Mesenteric fat pad (tissue), 1 donor: ENCODE results near the gene ZNF581. TPM values are rescaled to one million over a fixed set of nuclear protein-coding genes. Genes with fewer than 3 reads are reported as not detected.

Experiments used
- DNase-seq: peaks from one replicate; pipeline ENCODE4 v3.0.0-alpha.2; 2020; ENCODE audit warnings: low spot score
- total RNA-seq: library from RNA; stranded (reverse); fragmentation: NEBNext Ultra II Directional; extraction: Animal tissue kit (Norgen Biotek cat#: 25700); gene quantifications from one replicate; pipeline ENCODE4 v1.2.1, GENCODE V29; 2021
- donor health status: DM: yes; HTN: yes; CAD: no.

Gene ZNF581
- total RNA-seq, 1 donor from 2014 or later: 11.3 TPM

DNA sequence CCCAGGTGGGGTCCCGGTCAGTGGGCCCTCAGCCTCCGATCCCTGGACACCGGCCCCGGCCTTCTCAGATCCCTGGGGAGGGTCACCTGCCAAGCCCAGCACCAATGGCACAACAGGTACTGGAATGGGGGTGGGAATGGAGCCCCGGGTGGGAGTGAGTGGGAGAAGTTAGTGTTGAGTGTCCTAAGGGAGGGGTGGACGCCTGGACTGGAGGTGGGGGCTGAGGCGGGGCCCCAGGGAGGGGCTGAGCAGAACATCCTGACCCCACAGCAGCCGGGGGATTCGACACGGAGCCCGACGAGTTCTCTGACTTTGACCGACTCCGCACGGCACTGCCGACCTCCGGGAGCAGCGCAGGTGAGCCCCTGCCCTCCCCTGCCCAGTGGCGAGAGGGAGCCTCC, 49.2 kb downstream of the ZNF581 start:
- DNase-seq: no peak

DNA sequence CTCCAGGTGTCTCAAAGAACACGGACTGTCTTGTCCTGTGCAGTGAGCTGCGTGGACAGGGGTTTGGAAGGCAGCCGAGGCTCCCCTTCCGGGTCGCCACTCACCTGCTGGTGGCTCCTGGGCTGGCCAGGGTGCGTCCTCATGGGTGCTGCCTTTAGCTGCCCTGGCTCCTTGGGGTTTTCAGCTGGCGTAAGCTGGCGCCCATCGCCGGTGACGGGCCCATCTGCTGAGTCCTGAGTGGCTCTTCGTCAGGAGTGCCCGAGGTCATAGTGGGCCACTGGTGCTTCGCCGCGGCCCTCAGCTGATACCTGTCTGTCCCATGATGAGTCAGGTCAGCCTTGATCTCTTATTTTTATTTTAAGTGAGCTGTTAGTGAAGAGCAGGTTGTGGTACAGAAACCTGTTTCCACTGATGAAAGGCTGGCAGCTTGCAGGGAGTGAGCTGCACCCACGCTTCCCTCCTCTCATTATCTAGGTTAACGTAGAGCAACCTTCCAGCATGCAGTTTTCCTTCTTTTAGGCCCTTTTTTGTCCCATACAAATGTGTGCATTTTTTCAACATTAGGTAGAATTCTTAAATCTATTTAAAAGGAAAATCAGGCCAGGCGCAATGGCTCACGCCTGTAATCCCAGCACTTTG, 50.0 kb downstream of the ZNF581 start:
- no peak for DNase-seq

DNA sequence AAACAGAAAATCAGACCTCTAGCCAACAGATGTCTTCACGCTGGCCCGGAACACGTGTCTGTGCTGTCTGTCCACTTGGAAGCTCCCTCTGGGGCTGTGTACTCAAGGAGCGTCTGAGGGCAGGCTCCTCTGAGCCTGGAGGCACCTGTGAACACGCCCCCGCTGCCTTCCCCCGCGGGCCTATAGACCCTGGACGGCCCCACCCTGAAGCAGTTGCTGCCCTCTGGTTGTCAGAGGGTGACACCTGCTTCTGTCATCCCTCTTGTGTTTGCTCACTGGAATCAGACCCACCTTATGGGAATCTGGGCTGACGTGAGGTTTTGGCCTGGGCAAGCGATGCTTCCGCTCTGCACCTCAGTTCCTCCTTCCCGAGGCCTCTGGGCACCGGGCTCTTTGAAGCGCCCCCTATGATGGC, 50.8 kb downstream of the ZNF581 start:
- DNase-seq: no peak

DNA sequence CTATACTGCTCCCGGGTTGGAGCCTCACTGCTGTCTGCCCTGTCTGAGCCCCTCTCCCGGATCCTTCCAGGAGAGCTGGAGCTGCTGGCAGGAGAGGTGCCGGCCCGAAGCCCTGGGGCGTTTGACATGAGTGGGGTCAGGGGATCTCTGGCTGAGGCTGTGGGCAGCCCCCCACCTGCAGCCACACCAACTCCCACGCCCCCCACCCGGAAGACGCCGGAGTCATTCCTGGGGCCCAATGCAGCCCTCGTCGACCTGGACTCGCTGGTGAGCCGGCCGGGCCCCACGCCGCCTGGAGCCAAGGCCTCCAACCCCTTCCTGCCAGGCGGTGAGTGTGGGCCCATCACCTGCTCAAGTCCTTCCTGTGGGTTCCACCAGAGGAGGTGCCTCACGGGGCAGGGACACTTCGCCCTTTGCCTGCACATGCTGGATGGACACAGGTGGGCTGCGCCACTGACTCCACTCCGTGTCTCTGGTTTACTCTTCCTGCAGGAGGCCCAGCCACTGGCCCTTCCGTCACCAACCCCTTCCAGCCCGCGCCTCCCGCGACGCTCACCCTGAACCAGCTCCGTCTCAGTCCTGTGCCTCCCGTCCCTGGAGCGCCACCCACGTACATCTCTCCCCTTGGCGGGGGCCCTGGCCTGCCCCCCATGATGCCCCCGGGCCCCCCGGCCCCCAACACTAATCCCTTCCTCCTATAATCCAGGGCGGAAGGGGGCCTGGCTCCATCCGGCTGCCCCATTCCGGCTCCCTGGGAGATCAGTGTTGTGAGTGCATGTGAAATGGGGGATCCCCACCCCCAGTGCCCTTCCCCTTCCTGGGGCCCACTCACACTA, 51.4 kb downstream of the ZNF581 start:
- DNase-seq: no peak

Other genes starting within 250 kb of the ZNF581 start
- gene UBE2S, start 235.9 kb upstream of the ZNF581 start, total RNA-seq: 24.2 TPM
- not detected for gene SHISA7, start 200.3 kb upstream of the ZNF581 start, total RNA-seq
- 53.2 TPM for gene ISOC2, start 182.0 kb upstream of the ZNF581 start, total RNA-seq
- gene C19orf85, start 178.9 kb upstream of the ZNF581 start, total RNA-seq: not detected
- 9.7 TPM for gene ZNF628, start 167.0 kb upstream of the ZNF581 start, total RNA-seq
- gene NAT14, start 158.5 kb upstream of the ZNF581 start, total RNA-seq: 7.3 TPM
- gene SSC5D, start 155.2 kb upstream of the ZNF581 start, total RNA-seq: 13.9 TPM
- not detected for gene SBK2, start 106.5 kb upstream of the ZNF581 start, total RNA-seq
- gene SBK3, start 98.1 kb upstream of the ZNF581 start, total RNA-seq: 1.7 TPM
- gene ZNF579, start 62.8 kb upstream of the ZNF581 start, total RNA-seq: 10.9 TPM
- 12.8 TPM for gene FIZ1, start 44.1 kb upstream of the ZNF581 start, total RNA-seq
- 19.1 TPM for gene ZNF524, start 43.4 kb upstream of the ZNF581 start, total RNA-seq
- gene ZNF865, start 38.0 kb upstream of the ZNF581 start, total RNA-seq: 12.0 TPM
- gene ZNF784, start 19.1 kb upstream of the ZNF581 start, total RNA-seq: 4.5 TPM
- gene ZNF580, start 2.6 kb upstream of the ZNF581 start, total RNA-seq: 39.6 TPM
- gene CCDC106, start 4.6 kb downstream of the ZNF581 start, total RNA-seq: 16.4 TPM
- 126 TPM for gene U2AF2, start 11.4 kb downstream of the ZNF581 start, total RNA-seq
- 114 TPM for gene EPN1, start 31.6 kb downstream of the ZNF581 start, total RNA-seq
- gene NLRP9, start 94.8 kb downstream of the ZNF581 start, total RNA-seq: not detected
- gene RFPL4A, start 115.4 kb downstream of the ZNF581 start, total RNA-seq: not detected
- not detected for gene RFPL4AL1, start 125.5 kb downstream of the ZNF581 start, total RNA-seq
- not detected for gene NLRP11, start 188.3 kb downstream of the ZNF581 start, total RNA-seq
- not detected for gene NLRP4, start 192.9 kb downstream of the ZNF581 start, total RNA-seq